ENCODE data around the gene XXYLT1.
"Not testable (repeated sequence)": the region's sequence is repeated elsewhere in the genome, so short reads cannot be mapped to it uniquely, and the experiment has no call there.

Gene XXYLT1

DNA sequence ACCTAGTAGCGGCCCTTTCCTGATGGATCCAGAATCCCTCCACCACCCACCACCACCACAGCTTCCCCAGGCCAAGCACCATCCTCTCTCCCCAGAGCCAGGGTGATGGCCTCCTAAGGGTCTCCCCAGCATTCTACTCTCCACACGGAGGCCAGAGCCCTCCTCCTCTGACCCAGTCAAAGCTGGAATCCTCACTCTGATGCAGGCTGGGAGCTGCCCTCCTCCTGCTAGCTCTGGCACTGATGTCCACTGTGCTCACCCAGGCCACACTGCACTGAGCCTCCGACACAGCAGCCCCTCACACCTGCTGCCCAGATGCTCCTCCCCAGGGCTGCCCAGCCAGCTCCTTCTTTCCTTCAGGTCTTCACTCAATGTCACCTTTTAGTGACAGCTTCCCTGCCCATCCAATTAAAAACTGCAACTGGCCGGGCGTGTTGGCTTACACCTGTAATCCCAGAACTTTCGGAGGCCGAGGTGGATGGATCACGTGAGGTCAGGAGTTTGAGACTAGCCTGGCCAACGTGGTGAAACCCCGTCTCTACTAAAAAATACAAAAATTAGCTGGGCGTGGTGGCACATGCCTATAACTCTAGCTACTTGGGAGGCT is 21.0 kb downstream of the XXYLT1 start:
- no peak for DNase-seq

- DNase-seq = no peak
Observed at GRCh38 chr3:195249057-195249770, 21.7 kb downstream of the XXYLT1 start.

DNA sequence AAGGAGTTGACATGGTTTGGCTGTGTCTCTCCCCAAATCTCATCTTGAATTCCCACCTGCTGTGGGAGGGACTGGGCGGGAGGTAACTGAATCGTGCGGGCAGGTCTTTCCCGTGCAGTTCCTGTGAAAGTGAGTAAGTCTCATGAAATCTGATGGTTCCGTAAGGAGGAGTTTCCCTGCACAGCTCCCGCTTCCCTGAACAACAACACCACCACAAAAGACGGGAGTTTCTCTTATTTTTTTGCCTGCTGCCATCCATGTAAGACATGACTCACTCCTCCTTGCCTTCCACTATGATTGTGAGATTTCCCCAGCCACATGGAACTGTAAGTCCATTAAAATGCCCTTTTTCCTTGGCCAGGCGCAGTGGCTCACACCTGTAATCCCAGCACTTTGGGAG is 22.7 kb downstream of the XXYLT1 start:
- no peak for DNase-seq

- DNase-seq = no peak
Observed at GRCh38 chr3:195247863-195248189, 23.1 kb downstream of the XXYLT1 start.

- DNase-seq = no peak
Observed at GRCh38 chr3:195247086-195247862, 23.7 kb downstream of the XXYLT1 start.

DNA sequence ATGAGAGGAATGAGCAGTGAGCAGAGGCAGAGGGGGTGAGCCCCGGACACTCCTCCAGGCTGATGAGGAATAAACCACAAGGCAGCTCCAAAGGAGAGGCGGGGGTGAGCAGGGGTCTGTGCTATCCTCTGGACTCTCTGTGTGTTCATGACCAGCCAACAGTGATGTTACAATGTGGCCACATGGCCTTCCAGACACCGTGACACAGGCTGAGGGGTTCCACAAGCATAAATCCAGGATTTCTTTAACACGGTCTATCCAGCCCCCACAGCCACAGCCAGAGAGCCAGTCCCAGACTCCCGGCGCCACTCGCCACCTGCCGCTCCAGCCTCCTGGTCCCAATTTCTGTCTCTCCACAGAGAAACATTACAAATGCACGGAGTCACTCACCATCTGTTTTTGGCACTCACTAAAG is 24.4 kb downstream of the XXYLT1 start:
- no peak for DNase-seq

GRCh38 chr3:195245531-195245951 is 25.4 kb downstream of the XXYLT1 start:
- no peak for DNase-seq

- no peak for DNase-seq
Observed at GRCh38 chr3:195241592-195242355, 29.2 kb downstream of the XXYLT1 start.

GRCh38 chr3:195240939-195241338 is 30.0 kb downstream of the XXYLT1 start:
- no peak for DNase-seq

GRCh38 chr3:195240171-195240701 is 30.7 kb downstream of the XXYLT1 start:
- no peak for DNase-seq

- DNase-seq = no peak
Observed at GRCh38 chr3:195239121-195239520, 31.8 kb downstream of the XXYLT1 start.

GRCh38 chr3:195238586-195239118 is 32.3 kb downstream of the XXYLT1 start:
- DNase-seq = no peak

GRCh38 chr3:195238081-195238571 is 32.8 kb downstream of the XXYLT1 start:
- DNase-seq = no peak

DNA sequence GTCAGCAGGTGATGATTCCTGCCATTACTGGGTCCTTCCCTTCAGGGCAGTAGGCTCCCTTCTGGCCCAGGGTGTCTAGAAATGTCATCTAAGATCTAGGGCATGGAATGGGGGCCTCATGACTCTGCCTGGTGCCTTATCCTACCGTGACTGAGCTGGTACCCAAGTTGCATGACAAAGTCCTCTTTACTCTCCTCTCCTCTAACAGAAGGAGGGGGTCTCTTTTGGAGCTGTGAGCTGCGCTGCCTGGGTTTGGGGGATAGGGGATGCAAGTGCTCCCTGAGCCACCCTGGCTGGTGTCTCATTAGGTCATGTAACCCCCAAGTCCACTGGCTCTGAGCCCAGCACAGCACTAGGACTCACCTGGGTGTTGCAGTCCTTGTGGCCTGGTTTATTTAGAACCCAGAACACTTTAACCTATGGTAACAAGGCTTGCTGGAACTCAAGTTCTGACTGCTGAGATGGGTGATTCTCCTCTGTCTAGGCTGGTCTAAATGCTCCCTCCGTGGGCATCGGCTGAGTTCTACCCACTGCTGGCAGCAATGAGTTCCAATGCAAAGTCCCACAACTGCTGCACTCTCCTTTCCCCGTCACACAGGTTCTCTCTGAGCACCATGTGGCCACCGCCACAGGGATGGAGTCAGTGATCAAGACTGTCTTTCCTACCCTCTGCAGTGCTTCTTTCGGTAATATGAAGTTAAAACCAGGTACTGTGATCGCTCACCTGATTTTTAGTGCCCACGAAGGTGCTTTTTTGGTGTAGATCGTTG is 34.0 kb downstream of the XXYLT1 start:
- DNase-seq = no peak

- DNase-seq = no peak
Observed at GRCh38 chr3:195236076-195236798, 34.7 kb downstream of the XXYLT1 start.

- no peak for DNase-seq
Observed at GRCh38 chr3:195230244-195230643, 40.7 kb downstream of the XXYLT1 start.

GRCh38 chr3:195228886-195229285 is 42.1 kb downstream of the XXYLT1 start:
- DNase-seq = not testable (repeated sequence)

DNA sequence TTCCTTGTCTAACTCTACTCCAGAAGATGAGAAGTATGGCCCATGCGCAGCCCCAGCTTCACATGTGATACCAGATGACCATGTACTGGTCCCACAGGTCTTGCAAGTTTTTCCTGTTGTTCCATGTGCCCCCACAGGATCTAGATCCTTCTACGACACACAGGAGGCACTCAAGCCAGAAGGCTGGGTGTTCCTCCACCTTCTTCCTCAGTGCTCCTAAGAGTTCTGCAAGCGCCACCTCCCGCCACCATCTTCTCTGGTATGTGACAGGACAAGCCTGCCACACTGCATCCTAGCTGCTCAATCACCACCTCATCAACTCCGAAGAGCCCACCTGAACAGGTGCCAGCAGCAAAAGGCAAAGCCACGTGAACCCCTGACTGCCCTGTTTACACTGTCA is 43.1 kb downstream of the XXYLT1 start:
- DNase-seq = no peak

DNA sequence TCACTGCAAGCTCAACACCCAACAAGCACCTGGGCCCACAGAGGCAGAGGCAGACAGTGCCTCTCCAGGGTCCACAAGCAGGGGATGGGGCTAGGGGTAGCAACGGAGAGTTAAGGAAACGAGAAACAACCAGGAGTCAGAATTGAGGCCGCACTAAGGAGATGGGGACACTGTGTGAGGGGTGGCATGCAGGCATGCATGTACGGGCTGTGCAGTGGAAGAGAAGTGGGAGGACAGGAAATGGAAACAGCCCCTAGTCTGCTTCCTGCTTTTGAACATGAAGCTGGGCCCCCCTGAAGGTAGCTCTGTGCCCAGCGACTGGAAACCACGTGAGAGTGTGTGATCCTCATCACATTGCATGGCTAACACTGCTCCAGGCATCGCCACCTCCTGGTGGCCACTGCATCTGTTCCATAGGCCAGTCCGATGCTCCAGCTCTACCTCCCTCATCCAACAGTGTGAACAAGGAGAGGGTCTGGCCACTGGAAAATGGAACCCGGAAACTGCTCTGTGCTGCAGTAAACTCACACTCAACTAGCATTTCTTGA is 44.0 kb downstream of the XXYLT1 start:
- DNase-seq = no peak

DNA sequence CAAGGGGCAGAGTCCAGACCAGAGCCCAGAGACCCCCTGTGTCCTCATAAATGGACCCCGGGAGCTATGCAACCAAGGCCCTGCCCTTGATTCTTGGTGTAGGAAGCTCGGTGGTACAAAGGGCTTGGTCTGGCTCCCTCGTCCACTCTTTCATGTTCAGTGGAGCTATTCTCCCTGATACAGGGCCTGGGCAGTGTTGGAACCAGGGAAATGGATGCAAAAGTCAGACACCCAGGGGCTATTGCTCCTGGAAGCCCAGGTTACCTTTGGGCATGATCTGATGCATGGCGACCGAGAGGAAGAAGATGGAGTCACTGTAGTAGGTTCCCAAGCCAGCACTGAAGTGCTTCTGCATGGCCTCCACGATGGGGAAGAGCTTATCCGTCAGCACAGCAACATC is 44.5 kb downstream of the XXYLT1 start:
- DNase-seq = no peak
